K562 (cell line): Measurements from ENCODE around the gene LATS2.

ENCODE experiments used
- EZH2 ChIP-seq: IDR thresholded peaks from 2 replicates; pipeline ENCODE4 v1.6.1; 2012; ENCODE audit warnings: low read depth, mild to moderate bottlenecking, inconsistent platforms, low read length, borderline replicate concordance
- TAF1 ChIP-seq: IDR thresholded peaks from 2 replicates; pipeline ENCODE4 v1.6.1; 2011; ENCODE audit warnings: mild to moderate bottlenecking, low read length, moderate library complexity; ENCODE audit not compliant: insufficient read depth, control insufficient read depth, severe bottlenecking; ENCODE audit errors: extremely low read depth
- TCF7 ChIP-seq: sonication (generic); IDR thresholded peaks from 2 replicates; pipeline ENCODE4 v1.6.1; 2016; ENCODE audit warnings: antibody characterized with exemption, borderline replicate concordance
- ZNF274 ChIP-seq: IDR thresholded peaks from 2 replicates; pipeline ENCODE4 v1.6.1; 2011; ENCODE audit warnings: low read depth, mild to moderate bottlenecking, low read length, moderate library complexity, borderline replicate concordance

DNA sequence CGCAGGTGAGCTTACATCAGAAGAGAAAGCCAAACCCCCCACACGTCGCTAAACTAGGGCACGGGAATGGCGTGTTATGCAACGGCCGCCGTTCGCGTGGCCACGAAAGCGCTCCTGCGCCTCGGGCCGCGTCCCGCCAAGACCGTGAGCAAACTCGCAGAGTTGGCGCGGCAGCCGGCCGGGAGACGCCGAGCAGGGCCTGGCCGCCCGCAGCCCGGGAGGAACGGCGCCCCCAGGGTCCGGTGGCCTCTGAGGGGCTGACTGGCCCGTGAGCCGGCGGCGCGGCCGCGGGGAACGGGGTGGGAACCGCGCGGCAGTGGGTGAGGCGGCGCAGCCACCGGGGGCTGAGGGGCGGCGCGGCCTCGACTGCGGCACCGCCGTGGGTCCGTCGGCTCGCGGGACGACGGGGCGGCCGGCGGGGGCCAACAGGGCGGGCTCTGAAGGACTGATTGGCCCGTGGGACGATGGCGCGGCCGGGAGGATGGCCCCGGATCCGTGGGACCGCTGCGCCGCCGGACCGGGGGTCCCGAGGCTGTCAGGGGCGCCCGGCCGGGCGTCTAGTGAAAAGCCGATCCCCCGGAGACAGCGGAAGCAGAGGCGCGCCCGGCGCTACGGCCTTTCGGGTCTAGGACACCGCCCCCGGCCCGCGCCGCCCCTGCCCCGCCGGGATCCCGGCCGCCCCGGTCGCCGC, 903 bp downstream of the LATS2 start:
- no peak for TF ChIP-seq EZH2
- no peak for TF ChIP-seq ZNF274
- TF ChIP-seq TCF7, result no peak
- TF ChIP-seq TAF1, result no peak
